ENCODE results near the gene RHOT2.

RHOT2 gene

DNA sequence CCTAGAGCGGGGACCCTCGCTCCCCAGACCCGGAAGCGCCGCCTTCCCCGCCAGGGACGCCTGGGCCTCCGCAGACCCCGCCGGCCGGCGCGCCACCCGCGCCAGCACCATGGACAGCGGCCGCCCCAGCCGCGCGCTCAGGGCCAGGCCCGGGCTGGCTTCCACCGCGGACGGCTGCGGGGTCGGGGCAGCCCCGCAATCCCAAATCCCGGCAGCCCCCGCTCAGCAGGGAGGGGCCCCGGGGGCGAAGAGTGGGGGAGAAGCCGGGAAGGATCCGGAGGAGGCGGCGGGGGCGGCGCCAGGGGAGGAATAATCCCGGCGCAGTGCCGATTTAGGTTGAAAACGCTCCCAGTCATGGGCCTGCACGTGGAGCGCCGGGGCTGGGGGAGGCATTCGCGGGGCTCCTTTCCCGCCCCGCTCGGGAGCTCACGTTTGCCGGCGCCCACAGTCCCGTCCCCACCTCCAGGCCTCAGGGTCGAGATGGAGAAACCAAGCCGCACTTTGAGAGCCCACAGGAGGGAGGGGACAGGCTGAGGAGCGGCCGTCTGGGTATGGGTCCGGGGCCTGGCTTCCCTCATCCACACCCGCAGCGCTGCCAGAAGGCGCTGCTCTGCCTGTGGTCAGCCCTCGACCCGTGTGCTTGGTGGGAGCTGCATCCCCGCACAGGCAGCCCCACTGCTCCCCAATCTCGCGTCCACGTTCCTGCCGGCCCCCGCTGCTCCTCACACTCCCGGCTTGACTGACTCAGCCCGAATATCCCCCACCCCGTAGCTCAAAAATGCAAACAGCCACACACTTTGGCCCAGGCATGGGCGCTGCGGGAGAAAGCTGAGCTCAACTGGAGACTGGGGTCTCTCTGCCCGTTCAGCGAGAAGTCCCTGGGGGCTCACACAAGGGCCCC lies 33.0 kb downstream of the RHOT2 start:
- no peaks in the 10 kb centered on the region for H4K20me1 ChIP-seq (ENCODE audit: insufficient read depth, low read length)
- H3K4me3 ChIP-seq (ENCODE audit: low read depth, low read length, poor library complexity, severe bottlenecking), result no peak overlapping the region
- H3K79me2 ChIP-seq (ENCODE audit: insufficient read depth, low read length), result no peaks in the 10 kb centered on the region
- no peak overlapping the region for H3K27ac ChIP-seq (ENCODE audit: low read depth, low read length, poor library complexity, severe bottlenecking)
- no peaks in the 10 kb centered on the region for H3K9me2 ChIP-seq (ENCODE audit: low read depth, low read length)
- no peak overlapping the region for H3K9ac ChIP-seq (ENCODE audit: low read length)
- no peaks in the 10 kb centered on the region for H3K27me3 ChIP-seq (ENCODE audit: insufficient read depth, low read length)
- H3K9me3 ChIP-seq (ENCODE audit: low read length), result no peaks in the 10 kb centered on the region
- no peaks in the 10 kb centered on the region for H3F3A ChIP-seq (ENCODE audit: insufficient read depth, low read length)
- H3K4me1 ChIP-seq (ENCODE audit: insufficient read depth, low read length, severe bottlenecking), result peaks cover 1% of the 10 kb centered on the region
- no peak for TF ChIP-seq EZH2 (IDR thresholded peaks at IDR 0.05; ENCODE audit: borderline replicate concordance, low read length)
- TF ChIP-seq, protein P1, sequence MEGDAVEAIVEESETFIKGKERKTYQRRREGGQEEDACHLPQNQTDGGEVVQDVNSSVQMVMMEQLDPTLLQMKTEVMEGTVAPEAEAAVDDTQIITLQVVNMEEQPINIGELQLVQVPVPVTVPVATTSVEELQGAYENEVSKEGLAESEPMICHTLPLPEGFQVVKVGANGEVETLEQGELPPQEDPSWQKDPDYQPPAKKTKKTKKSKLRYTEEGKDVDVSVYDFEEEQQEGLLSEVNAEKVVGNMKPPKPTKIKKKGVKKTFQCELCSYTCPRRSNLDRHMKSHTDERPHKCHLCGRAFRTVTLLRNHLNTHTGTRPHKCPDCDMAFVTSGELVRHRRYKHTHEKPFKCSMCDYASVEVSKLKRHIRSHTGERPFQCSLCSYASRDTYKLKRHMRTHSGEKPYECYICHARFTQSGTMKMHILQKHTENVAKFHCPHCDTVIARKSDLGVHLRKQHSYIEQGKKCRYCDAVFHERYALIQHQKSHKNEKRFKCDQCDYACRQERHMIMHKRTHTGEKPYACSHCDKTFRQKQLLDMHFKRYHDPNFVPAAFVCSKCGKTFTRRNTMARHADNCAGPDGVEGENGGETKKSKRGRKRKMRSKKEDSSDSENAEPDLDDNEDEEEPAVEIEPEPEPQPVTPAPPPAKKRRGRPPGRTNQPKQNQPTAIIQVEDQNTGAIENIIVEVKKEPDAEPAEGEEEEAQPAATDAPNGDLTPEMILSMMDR (IDR thresholded peaks at IDR 0.05; ENCODE audit: low read length), result no peak
- H3K4me2 ChIP-seq (ENCODE audit: low read length), result no peak overlapping the region
- no peaks in the 10 kb centered on the region for H3K36me3 ChIP-seq (ENCODE audit: insufficient read depth, low read length)
- no peak overlapping the region for H2AFZ ChIP-seq (ENCODE audit: low read length)

DNA sequence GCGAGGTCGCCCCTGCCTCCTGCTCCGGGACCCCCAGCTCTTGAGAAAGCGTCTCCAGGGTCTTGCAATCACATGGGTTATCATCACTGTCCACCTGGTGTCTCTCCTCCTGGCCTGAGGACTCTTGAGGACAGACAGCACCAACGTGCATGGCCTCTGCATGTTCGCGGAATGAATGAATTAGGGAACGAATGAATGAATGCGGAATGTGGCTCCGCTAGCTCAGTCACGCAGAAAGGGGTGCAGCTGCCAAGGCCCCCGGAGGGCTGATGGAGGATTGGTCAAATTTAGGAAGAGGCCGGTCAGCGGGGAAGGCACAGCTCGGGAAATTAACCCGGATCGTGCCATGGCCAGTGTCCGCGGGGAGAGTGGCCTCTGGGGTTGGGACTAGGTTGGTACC lies 34.4 kb downstream of the RHOT2 start:
- no peak overlapping the region for H3K4me2 ChIP-seq (ENCODE audit: low read length)
- no peaks in the 10 kb centered on the region for H4K20me1 ChIP-seq (ENCODE audit: insufficient read depth, low read length)
- no peak overlapping the region for H2AFZ ChIP-seq (ENCODE audit: low read length)
- H3K27ac ChIP-seq (ENCODE audit: low read depth, low read length, poor library complexity, severe bottlenecking), result no peak overlapping the region
- no peaks in the 10 kb centered on the region for H3K27me3 ChIP-seq (ENCODE audit: insufficient read depth, low read length)
- H3K9me3 ChIP-seq (ENCODE audit: low read length), result no peaks in the 10 kb centered on the region
- H3K79me2 ChIP-seq (ENCODE audit: insufficient read depth, low read length), result no peaks in the 10 kb centered on the region
- TF ChIP-seq, protein P1 (IDR thresholded peaks at IDR 0.05; ENCODE audit: low read length), result no peak
- no peak for TF ChIP-seq EZH2 (IDR thresholded peaks at IDR 0.05; ENCODE audit: borderline replicate concordance, low read length)
- H3F3A ChIP-seq (ENCODE audit: insufficient read depth, low read length), result no peaks in the 10 kb centered on the region
- H3K9me2 ChIP-seq (ENCODE audit: low read depth, low read length), result no peaks in the 10 kb centered on the region
- no peaks in the 10 kb centered on the region for H3K4me1 ChIP-seq (ENCODE audit: insufficient read depth, low read length, severe bottlenecking)
- no peak overlapping the region for H3K4me3 ChIP-seq (ENCODE audit: low read depth, low read length, poor library complexity, severe bottlenecking)
- no peak overlapping the region for H3K9ac ChIP-seq (ENCODE audit: low read length)
- H3K36me3 ChIP-seq (ENCODE audit: insufficient read depth, low read length), result no peaks in the 10 kb centered on the region

DNA sequence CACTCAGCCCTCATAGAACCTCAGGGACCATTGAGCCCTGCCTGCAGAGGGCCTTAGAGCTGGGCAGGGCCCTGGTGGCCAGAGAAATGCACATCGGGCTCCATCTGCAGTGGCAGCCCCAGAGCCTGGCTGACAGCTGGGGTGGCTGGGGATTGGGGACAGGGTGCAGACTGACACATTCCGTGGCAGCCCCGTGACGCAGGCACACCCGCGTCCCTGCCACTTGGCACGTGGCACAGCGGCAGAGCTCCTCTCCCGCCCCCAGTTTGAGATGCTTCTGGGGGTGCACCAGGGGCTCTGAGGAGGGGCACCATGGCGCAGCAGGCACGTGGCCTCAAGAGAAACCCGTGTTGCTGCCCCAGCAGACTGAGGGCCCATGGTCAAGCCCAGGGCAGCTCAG lies 35.5 kb downstream of the RHOT2 start:
- Histone ChIP-seq H3K4me3 (ENCODE audit: low read depth, low read length, poor library complexity, severe bottlenecking) (no peak overlapping the region), H3K4me2 (ENCODE audit: low read length) (no peak overlapping the region), H3F3A (ENCODE audit: insufficient read depth, low read length) (no peaks in the 10 kb centered on the region), H2AFZ (ENCODE audit: low read length) (no peak overlapping the region), H4K20me1 (ENCODE audit: insufficient read depth, low read length) (no peaks in the 10 kb centered on the region), H3K9me3 (ENCODE audit: low read length) (no peaks in the 10 kb centered on the region), H3K27ac (ENCODE audit: low read depth, low read length, poor library complexity, severe bottlenecking) (no peak overlapping the region), H3K9me2 (ENCODE audit: low read depth, low read length) (no peaks in the 10 kb centered on the region), H3K27me3 (ENCODE audit: insufficient read depth, low read length) (no peaks in the 10 kb centered on the region), H3K79me2 (ENCODE audit: insufficient read depth, low read length) (no peaks in the 10 kb centered on the region), H3K9ac (ENCODE audit: low read length) (no peak overlapping the region), H3K4me1 (ENCODE audit: insufficient read depth, low read length, severe bottlenecking) (no peaks in the 10 kb centered on the region), H3K36me3 (ENCODE audit: insufficient read depth, low read length) (no peaks in the 10 kb centered on the region)
- no peak for TF ChIP-seq EZH2 (IDR thresholded peaks at IDR 0.05; ENCODE audit: borderline replicate concordance, low read length)
- TF ChIP-seq, protein P1 (IDR thresholded peaks at IDR 0.05; ENCODE audit: low read length), result no peak
